OCI-LY7 (cell line): ENCODE results near the gene LVRN. TPM values are rescaled to one million over a fixed set of nuclear protein-coding genes. Genes with fewer than 3 reads are reported as not detected.
A peak's percentile ranks its signal among the peaks of the same experiment; 100 is the strongest.
"Not testable (repeated sequence)": the region's sequence is repeated elsewhere in the genome, so short reads cannot be mapped to it uniquely, and the experiment has no call there.

Experiments used
- Bru-seq: library from RNA; stranded (reverse); fragments of 400-500 nt; gene quantifications from one replicate; lab custom pipeline; 2021; lab: Mats Ljungman, UMichigan
- BruChase-seq, 2 experiments: library from RNA; stranded (reverse); fragments of 400-500 nt; gene quantifications; one replicate each; lab custom pipeline; 2021; lab: Mats Ljungman, UMichigan
- BruUV-seq: library from RNA; stranded (reverse); fragments of 400-500 nt; replicated peaks from 2 replicates; lab custom pipeline; 2021; lab: Mats Ljungman, UMichigan
- CTCF ChIA-PET: fragments of 300-600 bp; sonication (Branson Sonifier 250); formaldehyde crosslinking; loops from one replicate; lab custom pipeline; 2022; ENCODE audit warnings: antibody characterized with exemption; ENCODE audit not compliant: unreplicated experiment; lab: Charles Lee
- POLR2A ChIA-PET: fragments of 300-600 bp; sonication (Branson Sonifier 250); formaldehyde crosslinking; loops from one replicate; lab custom pipeline; 2022; ENCODE audit warnings: antibody characterized with exemption; lab: Charles Lee
- DNase-seq: peaks from one replicate; pipeline ENCODE4 v3.0.0-alpha.2; 2015; ENCODE audit warnings: low spot score
- H2AFZ ChIP-seq: fragments of 200-600 bp; sonication (generic), shearing (Covaris generic); 2 replicates; pipeline ENCODE4 v1.6.1; 2014; ENCODE audit warnings: mild to moderate bottlenecking, antibody characterized with exemption, low read length, moderate library complexity
- H3K27ac ChIP-seq: fragments of 200-600 bp; sonication (generic); 2 replicates; pipeline ENCODE4 v1.5.1; 2014; ENCODE audit warnings: mixed run types, low read depth, mild to moderate bottlenecking, moderate library complexity, low read length, inconsistent platforms; ENCODE audit not compliant: poor library complexity, severe bottlenecking
- H3K36me3 ChIP-seq: fragments of 200-600 bp; sonication (generic); 2 replicates; pipeline ENCODE4 v1.6.1; 2014; ENCODE audit warnings: mild to moderate bottlenecking, antibody characterized with exemption, low read length, moderate library complexity, mixed read lengths; ENCODE audit not compliant: insufficient read depth
- H3K4me1 ChIP-seq: fragments of 200-600 bp; sonication (generic); 2 replicates; pipeline ENCODE4 v1.5.1; 2014; ENCODE audit warnings: mild to moderate bottlenecking, low read length; ENCODE audit not compliant: insufficient read depth, poor library complexity, severe bottlenecking
- H3K4me2 ChIP-seq: fragments of 200-600 bp; sonication (generic); 2 replicates; pipeline ENCODE4 v1.6.1; 2014; ENCODE audit warnings: mild to moderate bottlenecking, low read length
- H3K4me3 ChIP-seq: fragments of 200-600 bp; sonication (generic); 2 replicates; pipeline ENCODE4 v1.5.1; 2014; ENCODE audit warnings: mild to moderate bottlenecking, low read depth, low read length; ENCODE audit not compliant: poor library complexity, severe bottlenecking
- H3K79me2 ChIP-seq: fragments of 200-600 bp; sonication (generic); 2 replicates; pipeline ENCODE4 v1.6.1; 2016; ENCODE audit warnings: low read depth, mild to moderate bottlenecking, low read length, moderate library complexity, mixed read lengths; ENCODE audit not compliant: insufficient read depth
- H3K9me2 ChIP-seq: fragments of 200-600 bp; sonication (generic); 2 replicates; pipeline ENCODE4 v1.6.1; 2016; ENCODE audit warnings: mild to moderate bottlenecking, low read length, mixed read lengths; ENCODE audit not compliant: insufficient read depth
- H3K9me3 ChIP-seq: fragments of 200-600 bp; sonication (generic); 2 replicates; pipeline ENCODE4 v1.6.1; 2014; ENCODE audit warnings: mild to moderate bottlenecking, mixed run types, low read length, mixed read lengths
- H4K20me1 ChIP-seq: fragments of 200-600 bp; sonication (generic); 2 replicates; pipeline ENCODE4 v1.6.1; 2014; ENCODE audit warnings: mild to moderate bottlenecking, antibody characterized with exemption, low read length, moderate library complexity, mixed read lengths; ENCODE audit not compliant: insufficient read depth
- EZH2phosphoT487 ChIP-seq: fragments of 200-600 bp; sonication (generic); IDR thresholded peaks from 2 replicates; pipeline ENCODE4 v1.6.1; 2018; ENCODE audit warnings: low read depth, borderline replicate concordance, mild to moderate bottlenecking, mixed run types, antibody characterized with exemption, low read length, moderate library complexity, mixed read lengths
- intact Hi-C: fragments of 100-400 bp; cut with micrococcal nuclease; formaldehyde crosslinking; loops from one replicate; pipeline ENCODE4 v1.10.0; 2022; ENCODE audit not compliant: unreplicated experiment
- long read RNA-seq: library from polyadenylated mRNA; stranded (forward); transcript quantifications from one replicate; pipeline ENCODE4 v2.0.0, GENCODE V29; 2022
- total RNA-seq, 2 experiments: library from RNA; depleted of rRNA in 1 of 2; stranded (reverse); fragments of >200 nt in 1 of 2; shearing (Covaris generic) in 1 of 2; gene quantifications; 2 replicates each; pipeline ENCODE4 v1.2.3, GENCODE V29; 2014 to 2022
- TF ChIP-seq, protein P1 (sequence below): fragments of 200-600 bp; sonication (generic); conservative IDR thresholded peaks from 2 replicates; pipeline ENCODE4 v1.5.1; 2014; ENCODE audit warnings: mild to moderate bottlenecking, antibody characterized with exemption, low read length, moderate library complexity, mixed read lengths

LVRN gene, protein sequence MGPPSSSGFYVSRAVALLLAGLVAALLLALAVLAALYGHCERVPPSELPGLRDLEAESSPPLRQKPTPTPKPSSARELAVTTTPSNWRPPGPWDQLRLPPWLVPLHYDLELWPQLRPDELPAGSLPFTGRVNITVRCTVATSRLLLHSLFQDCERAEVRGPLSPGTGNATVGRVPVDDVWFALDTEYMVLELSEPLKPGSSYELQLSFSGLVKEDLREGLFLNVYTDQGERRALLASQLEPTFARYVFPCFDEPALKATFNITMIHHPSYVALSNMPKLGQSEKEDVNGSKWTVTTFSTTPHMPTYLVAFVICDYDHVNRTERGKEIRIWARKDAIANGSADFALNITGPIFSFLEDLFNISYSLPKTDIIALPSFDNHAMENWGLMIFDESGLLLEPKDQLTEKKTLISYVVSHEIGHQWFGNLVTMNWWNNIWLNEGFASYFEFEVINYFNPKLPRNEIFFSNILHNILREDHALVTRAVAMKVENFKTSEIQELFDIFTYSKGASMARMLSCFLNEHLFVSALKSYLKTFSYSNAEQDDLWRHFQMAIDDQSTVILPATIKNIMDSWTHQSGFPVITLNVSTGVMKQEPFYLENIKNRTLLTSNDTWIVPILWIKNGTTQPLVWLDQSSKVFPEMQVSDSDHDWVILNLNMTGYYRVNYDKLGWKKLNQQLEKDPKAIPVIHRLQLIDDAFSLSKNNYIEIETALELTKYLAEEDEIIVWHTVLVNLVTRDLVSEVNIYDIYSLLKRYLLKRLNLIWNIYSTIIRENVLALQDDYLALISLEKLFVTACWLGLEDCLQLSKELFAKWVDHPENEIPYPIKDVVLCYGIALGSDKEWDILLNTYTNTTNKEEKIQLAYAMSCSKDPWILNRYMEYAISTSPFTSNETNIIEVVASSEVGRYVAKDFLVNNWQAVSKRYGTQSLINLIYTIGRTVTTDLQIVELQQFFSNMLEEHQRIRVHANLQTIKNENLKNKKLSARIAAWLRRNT
- total RNA-seq (2014; rRNA removed; shearing (Covaris generic)) (0.36 TPM in 1 of 2 replicates, not detected in the other), total RNA-seq (2022) (not detected in 2 replicates), Bru-seq, nascent RNA (percentile 14 among the genes with signal in this experiment), BruChase-seq, experiment 1, labeled RNA remaining after a 6-hour chase (percentile 20 among the genes with signal in this experiment), BruChase-seq, experiment 2, labeled RNA remaining after a 2-hour chase (percentile 30 among the genes with signal in this experiment)
- long read RNA-seq: 0 reads

DNA sequence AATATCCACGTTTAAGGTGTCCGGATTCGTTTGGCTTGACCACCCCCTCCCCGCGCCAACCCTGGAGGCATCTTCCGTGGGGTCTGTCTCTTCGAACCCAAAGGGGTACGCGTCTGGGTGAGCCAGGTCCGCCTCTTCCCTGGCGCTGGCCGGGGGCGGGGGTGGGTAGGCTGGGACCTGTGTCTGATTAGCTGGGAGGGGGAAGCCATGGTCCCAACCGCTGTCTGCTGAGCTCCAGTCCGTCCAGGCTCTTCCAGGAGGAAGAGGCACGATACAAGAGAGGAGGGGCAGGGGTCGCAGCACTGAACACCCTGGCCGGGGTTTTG is at the start of gene LVRN:
TSS of gene LVRN (plus strand) at position 237 of the 326 bp plus-strand sequence. CDS start 143 bp downstream, outside the sequence.
- H3K9me2 ChIP-seq: no peaks in the 10 kb centered on the region
- TF ChIP-seq, protein P1, sequence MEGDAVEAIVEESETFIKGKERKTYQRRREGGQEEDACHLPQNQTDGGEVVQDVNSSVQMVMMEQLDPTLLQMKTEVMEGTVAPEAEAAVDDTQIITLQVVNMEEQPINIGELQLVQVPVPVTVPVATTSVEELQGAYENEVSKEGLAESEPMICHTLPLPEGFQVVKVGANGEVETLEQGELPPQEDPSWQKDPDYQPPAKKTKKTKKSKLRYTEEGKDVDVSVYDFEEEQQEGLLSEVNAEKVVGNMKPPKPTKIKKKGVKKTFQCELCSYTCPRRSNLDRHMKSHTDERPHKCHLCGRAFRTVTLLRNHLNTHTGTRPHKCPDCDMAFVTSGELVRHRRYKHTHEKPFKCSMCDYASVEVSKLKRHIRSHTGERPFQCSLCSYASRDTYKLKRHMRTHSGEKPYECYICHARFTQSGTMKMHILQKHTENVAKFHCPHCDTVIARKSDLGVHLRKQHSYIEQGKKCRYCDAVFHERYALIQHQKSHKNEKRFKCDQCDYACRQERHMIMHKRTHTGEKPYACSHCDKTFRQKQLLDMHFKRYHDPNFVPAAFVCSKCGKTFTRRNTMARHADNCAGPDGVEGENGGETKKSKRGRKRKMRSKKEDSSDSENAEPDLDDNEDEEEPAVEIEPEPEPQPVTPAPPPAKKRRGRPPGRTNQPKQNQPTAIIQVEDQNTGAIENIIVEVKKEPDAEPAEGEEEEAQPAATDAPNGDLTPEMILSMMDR: no peak
- TF ChIP-seq EZH2phosphoT487: no peak
- ChIA-PET POLR2A (no interaction called here), CTCF (no interaction called here)
- no peaks in the 10 kb centered on the region for H3K79me2 ChIP-seq
- H4K20me1 ChIP-seq: no peaks in the 10 kb centered on the region
- no peak within 1 kb of the TSS for H2AFZ ChIP-seq
- intact Hi-C loops: no loop called here
- H3K4me1 ChIP-seq: no peaks in the 10 kb centered on the region
- H3K4me3 ChIP-seq: no peak within 1 kb of the TSS
- no peaks in the 10 kb centered on the region for H3K9me3 ChIP-seq
- no TSS peak for BruUV-seq
- no peak within 1 kb of the TSS for H3K27ac ChIP-seq
- no peaks in the 10 kb centered on the region for H3K36me3 ChIP-seq
- H3K4me2 ChIP-seq: no peak within 1 kb of the TSS
- DNase-seq: no peak

DNA sequence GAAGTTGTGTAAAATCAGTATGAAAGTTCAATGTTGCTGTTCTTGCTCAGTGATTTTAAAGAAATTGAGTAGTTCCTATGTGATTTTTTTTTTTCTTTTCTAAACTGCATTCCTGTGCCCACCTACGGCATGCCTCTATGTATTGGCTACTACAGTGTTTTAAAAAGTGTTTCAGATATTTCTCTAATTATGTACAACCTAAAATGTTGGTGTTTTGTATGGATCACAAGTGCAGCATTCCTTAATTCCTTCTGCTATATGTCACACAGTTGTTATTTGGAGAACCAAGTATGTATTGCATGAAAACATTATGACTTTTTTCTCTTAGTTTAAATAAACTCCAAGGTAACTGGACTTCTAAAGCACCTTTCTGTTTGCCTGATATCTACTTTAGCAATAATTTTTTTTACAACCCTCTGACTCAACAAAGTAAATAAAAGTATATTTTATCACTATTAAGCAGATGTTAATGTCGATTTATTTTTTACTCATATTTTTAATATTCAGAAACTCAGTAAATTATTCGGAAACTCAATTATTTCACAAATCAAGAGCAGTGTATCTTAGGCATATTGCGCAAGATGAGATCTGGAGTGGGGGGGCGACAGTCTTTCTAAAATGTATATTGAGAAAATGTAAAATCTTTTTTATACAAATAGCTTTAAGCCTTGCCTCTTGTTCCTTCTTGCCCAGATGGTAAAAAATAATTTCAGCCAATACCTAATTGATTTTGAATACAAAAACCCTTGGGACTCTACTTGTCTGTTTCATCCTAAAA is 48.5 kb upstream of the LVRN start:
- TSS peak; percentile 70 for BruUV-seq
- intact Hi-C loops, H4K20me1 ChIP-seq, H3K9me2 ChIP-seq, H3K36me3 ChIP-seq, H3K4me1 ChIP-seq, H3K4me3 ChIP-seq, H3K4me2 ChIP-seq, H3K9me3 ChIP-seq, DNase-seq, H2AFZ ChIP-seq, H3K79me2 ChIP-seq, H3K27ac ChIP-seq, CTCF ChIA-PET: not testable (repeated sequence)
- POLR2A ChIA-PET: interaction anchor here (0.6 to 1.5 kb wide), 3 partner anchors 10 to 1128 kb away, joined by 3 to 6 read pairs (median 4); no protein-coding TSS in a partner anchor
